ENCODE data around the gene VEGFB. TPM values are rescaled to one million over a fixed set of nuclear protein-coding genes. Genes with fewer than 3 reads are reported as not detected.
A peak's percentile ranks its signal among the peaks of the same experiment; 100 is the strongest.

The VEGFB gene
- total and polyA plus RNA-seq, 2 of the 8 experiments (the other 6 are each of a cell fraction or from before 2014, with no cell fraction given), result 9.3 to 49.6 TPM

DNA sequence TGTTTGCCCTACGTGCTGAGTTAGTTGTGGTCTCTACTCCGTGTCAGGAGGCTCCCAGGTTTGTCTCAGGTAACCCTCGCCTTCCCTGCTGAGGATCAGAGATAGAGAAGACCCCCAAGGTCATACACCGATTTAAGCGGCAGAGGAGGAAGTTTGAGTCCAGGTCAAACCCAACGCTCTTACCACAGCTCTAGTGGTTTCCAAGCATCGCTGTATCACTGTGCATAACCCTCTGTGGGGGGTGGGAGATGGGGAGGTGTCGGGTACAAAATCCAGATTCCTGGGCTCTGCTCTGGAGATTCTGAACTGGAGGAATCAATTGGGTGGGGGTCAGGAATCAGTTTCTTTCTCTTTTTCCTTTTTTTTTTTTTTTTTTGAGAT lies 3.4 kb upstream of the VEGFB start:
- no peak overlapping the region for H3K23ac ChIP-seq (ENCODE audit: insufficient read length)
- peak overlapping the region; percentile 9; the same call in 1 of the 2 replicates for H2BK5ac ChIP-seq (ENCODE audit: low read depth, low read length)
- no peak overlapping the region for H4K5ac ChIP-seq (ENCODE audit: insufficient read length, low read depth, low read length)
- peaks cover 0 to 31% (median 13%) of the 10 kb centered on the region in 4 experiments; a peak in 6 of 7 replicates for H3K4me1 ChIP-seq (replicated peaks in 1 of 4; ENCODE audit: control insufficient read depth in 3 of 4, insufficient read depth in 4 of 4, low read length in 3 of 4)
- no peaks in the 10 kb centered on the region; the same call in 1 of the 2 replicates for H3K79me1 ChIP-seq (ENCODE audit: low read depth, low read length)
- H3K27ac ChIP-seq (ENCODE audit: low read depth, low read length), result no peak overlapping the region
- peak overlapping the region; percentile 26; the same call in 1 of the 2 replicates for H2AFZ ChIP-seq (ENCODE audit: low read length)
- ChIA-PET POLR2A (ENCODE audit: partially characterized antibody) (interaction anchor here (0.9 to 11.9 kb wide), 6 partner anchors 16 to 194 kb away, joined by 3 to 190 read pairs (median 3); partner anchors contain the start of genes FKBP2, PLCB3 and PPP1R14B), CTCF (ENCODE audit: partially characterized antibody) (interaction anchor here (0.6 to 8.6 kb wide), 4 partner anchors 20 to 53 kb away, joined by 3 to 51 read pairs (median 14); partner anchors contain the start of genes BAD, FERMT3 and PLCB3)
- no peak overlapping the region for H2BK15ac ChIP-seq (ENCODE audit: low read length)
- no peak overlapping the region for H3K56ac ChIP-seq (replicated peaks; ENCODE audit: insufficient read length, low read depth, low read length)
- H3K9ac ChIP-seq (replicated peaks in 1 of 4; ENCODE audit: extremely low read depth in 1 of 4, low read depth in 3 of 4, low read length in 3 of 4), result peak overlapping the region in 2 of 4 experiments; percentile 38 to 44; a peak in 4 of 7 replicates
- TF ChIP-seq, protein P1, sequence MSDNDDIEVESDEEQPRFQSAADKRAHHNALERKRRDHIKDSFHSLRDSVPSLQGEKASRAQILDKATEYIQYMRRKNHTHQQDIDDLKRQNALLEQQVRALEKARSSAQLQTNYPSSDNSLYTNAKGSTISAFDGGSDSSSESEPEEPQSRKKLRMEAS (IDR thresholded peaks at IDR 0.05), result no peak
- TF ChIP-seq, protein P2, sequence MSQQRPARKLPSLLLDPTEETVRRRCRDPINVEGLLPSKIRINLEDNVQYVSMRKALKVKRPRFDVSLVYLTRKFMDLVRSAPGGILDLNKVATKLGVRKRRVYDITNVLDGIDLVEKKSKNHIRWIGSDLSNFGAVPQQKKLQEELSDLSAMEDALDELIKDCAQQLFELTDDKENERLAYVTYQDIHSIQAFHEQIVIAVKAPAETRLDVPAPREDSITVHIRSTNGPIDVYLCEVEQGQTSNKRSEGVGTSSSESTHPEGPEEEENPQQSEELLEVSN (IDR thresholded peaks at IDR 0.05), result no peak
- TF ChIP-seq EZH2 (IDR thresholded peaks at IDR 0.05; ENCODE audit: low read depth, low read length, severe bottlenecking) (no peak), EGR1 (IDR thresholded peaks at IDR 0.05; ENCODE audit: borderline replicate concordance, low read depth, low read length) (no peak), KDM5A (IDR thresholded peaks at IDR 0.05; ENCODE audit: low read length) (no peak), SAP30 (IDR thresholded peaks at IDR 0.05; ENCODE audit: insufficient read depth, insufficient replicate concordance, low read length) (no peak), BACH1 (IDR thresholded peaks at IDR 0.05; ENCODE audit: low read length) (no peak), GTF2F1 (IDR thresholded peaks at IDR 0.05; ENCODE audit: borderline replicate concordance, low read depth, low read length) (no peak), RBBP5 (IDR thresholded peaks at IDR 0.05; ENCODE audit: borderline replicate concordance, low read depth, low read length) (no peak), HDAC6 (IDR thresholded peaks at IDR 0.05; ENCODE audit: low read depth, low read length) (no peak)
- peaks cover 0 to 6% of the 10 kb centered on the region in 2 experiments for H4K20me1 ChIP-seq (replicated peaks in 1 of 2; ENCODE audit: control insufficient read depth in 1 of 2, insufficient read depth in 2 of 2, low read length in 2 of 2)
- H4K91ac ChIP-seq (replicated peaks; ENCODE audit: insufficient read length, low read length), result no peak overlapping the region
- H3K4me2 ChIP-seq (ENCODE audit: insufficient read depth in 1 of 2, low read depth in 2 of 2, low read length in 2 of 2), result peak overlapping the region; percentile 87 to 97
- no peak overlapping the region for H2BK120ac ChIP-seq (replicated peaks; ENCODE audit: low read depth, low read length)
- no peaks in the 10 kb centered on the region for H3K79me2 ChIP-seq (ENCODE audit: control insufficient read depth in 1 of 2, insufficient read depth in 2 of 2, low read length in 2 of 2)
- H3K4ac ChIP-seq (replicated peaks; ENCODE audit: insufficient read length, low read depth, low read length), result no peak overlapping the region
- H2BK12ac ChIP-seq (ENCODE audit: low read depth, low read length), result no peak overlapping the region
- DNase-seq (ENCODE audit: low read depth in 1 of 2, low spot score in 2 of 2), result no peak
- H4K8ac ChIP-seq (ENCODE audit: extremely low read depth, insufficient read depth, low read length), result no peak overlapping the region
- H2BK20ac ChIP-seq (ENCODE audit: low read length), result no peak overlapping the region
- no peak overlapping the region for H3K14ac ChIP-seq (ENCODE audit: insufficient read length)
- no peak for FAIRE-seq
- H3K36me3 ChIP-seq (ENCODE audit: control insufficient read depth in 2 of 4, insufficient read depth in 4 of 4, low read length in 3 of 4), result no peaks in the 10 kb centered on the region
- no peak overlapping the region for H3K18ac ChIP-seq (ENCODE audit: extremely low read depth, low read length)
- H3K4me3 ChIP-seq (ENCODE audit: extremely low read depth in 1 of 4, insufficient read depth in 2 of 4, low read depth in 3 of 4, low read length in 4 of 4), result peak overlapping the region; percentile 70 to 80 (median 76)
- WGBS, 2 experiments (ENCODE audit: extremely low coverage in 1 of 2, insufficient coverage in 1 of 2, insufficient read length in 1 of 2, insufficient replicate concordance in 2 of 2, low coverage in 1 of 2, low lambda C conversion rate in 2 of 2, missing lambda C conversion rate in 1 of 2), result 11% methylated on average over 8 of the region's 8 CpGs; no CpG with 5 or more reads in 1 of the 2 experiments
- no peak overlapping the region for H2AK5ac ChIP-seq (ENCODE audit: low read depth, low read length)
- peaks cover 0 to 12% (median 6%) of the 10 kb centered on the region in 4 experiments; a peak in 4 of 7 replicates for H3K27me3 ChIP-seq (replicated peaks in 1 of 4; ENCODE audit: control insufficient read depth in 3 of 4, extremely low read depth in 1 of 4, insufficient read depth in 3 of 4, low read length in 3 of 4)
- no peaks in the 10 kb centered on the region for H3K9me3 ChIP-seq (ENCODE audit: insufficient read depth in 2 of 2, low read depth in 1 of 2, low read length in 1 of 2)
- H3K23me2 ChIP-seq (ENCODE audit: low read depth, low read length), result peaks cover 19% of the 10 kb centered on the region

All from H1 (cell line).